ENCODE data around the gene HDAC10.

DNA sequence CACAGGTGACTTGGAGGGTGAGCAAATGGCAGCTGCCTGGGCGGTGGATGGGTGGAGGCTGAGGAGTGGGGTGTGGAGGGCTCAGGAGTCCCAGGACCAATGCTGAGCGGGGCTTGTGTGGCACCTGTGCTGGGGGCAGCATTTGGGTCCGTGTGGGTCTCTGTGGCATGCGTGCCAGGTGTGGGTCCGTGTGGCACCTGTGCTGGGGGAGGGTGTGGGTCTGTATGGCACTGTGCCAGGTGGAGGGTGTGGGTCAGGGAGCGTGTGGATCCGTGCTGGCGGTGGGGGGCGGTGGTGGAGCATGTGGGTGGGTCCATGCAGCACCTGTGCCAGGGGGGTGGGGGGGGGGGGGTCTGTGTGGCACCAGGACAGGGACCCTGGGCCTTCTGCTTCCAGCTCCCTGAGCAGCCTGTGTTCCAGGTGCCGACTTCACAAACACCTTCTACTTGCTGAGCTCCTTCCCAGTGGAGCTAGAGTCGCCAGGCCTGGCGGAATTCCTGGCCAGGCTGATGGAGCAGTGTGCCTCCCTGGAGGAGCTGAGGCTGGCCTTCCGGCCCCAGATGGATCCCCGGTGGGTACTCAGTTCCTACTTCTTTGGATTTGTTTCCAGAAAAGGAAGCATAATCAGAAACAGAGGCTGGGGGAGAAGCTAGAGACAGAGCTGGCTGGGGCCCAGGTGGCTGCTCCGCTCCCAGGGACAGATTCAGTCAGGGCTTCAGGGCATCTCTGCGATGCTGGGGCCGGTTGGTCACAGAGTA lies 35.6 kb downstream of the HDAC10 start:
- no peak for TF ChIP-seq POLR2AphosphoS5 (IDR thresholded peaks at IDR 0.05; ENCODE audit: low read depth, low read length)
- TF ChIP-seq SIN3A (IDR thresholded peaks at IDR 0.05; ENCODE audit: borderline replicate concordance, insufficient read depth, low read length): no peak
- TF ChIP-seq, protein P1, sequence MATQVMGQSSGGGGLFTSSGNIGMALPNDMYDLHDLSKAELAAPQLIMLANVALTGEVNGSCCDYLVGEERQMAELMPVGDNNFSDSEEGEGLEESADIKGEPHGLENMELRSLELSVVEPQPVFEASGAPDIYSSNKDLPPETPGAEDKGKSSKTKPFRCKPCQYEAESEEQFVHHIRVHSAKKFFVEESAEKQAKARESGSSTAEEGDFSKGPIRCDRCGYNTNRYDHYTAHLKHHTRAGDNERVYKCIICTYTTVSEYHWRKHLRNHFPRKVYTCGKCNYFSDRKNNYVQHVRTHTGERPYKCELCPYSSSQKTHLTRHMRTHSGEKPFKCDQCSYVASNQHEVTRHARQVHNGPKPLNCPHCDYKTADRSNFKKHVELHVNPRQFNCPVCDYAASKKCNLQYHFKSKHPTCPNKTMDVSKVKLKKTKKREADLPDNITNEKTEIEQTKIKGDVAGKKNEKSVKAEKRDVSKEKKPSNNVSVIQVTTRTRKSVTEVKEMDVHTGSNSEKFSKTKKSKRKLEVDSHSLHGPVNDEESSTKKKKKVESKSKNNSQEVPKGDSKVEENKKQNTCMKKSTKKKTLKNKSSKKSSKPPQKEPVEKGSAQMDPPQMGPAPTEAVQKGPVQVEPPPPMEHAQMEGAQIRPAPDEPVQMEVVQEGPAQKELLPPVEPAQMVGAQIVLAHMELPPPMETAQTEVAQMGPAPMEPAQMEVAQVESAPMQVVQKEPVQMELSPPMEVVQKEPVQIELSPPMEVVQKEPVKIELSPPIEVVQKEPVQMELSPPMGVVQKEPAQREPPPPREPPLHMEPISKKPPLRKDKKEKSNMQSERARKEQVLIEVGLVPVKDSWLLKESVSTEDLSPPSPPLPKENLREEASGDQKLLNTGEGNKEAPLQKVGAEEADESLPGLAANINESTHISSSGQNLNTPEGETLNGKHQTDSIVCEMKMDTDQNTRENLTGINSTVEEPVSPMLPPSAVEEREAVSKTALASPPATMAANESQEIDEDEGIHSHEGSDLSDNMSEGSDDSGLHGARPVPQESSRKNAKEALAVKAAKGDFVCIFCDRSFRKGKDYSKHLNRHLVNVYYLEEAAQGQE (IDR thresholded peaks at IDR 0.05; ENCODE audit: insufficient read depth in 1 of 2, low read depth in 2 of 2, low read length in 2 of 2): no peak
- TF ChIP-seq TAF1 (IDR thresholded peaks at IDR 0.05; ENCODE audit: borderline replicate concordance, insufficient read depth, low read length): no peak
- TF ChIP-seq FOXP2 (optimal IDR thresholded peaks at IDR 0.05; ENCODE audit: borderline replicate concordance, extremely low read depth, extremely low read length, insufficient read depth): no peak
